NCI-H1105 (cell line): ENCODE measurements around the gene NCK2.
"Not testable (repeated sequence)": the region's sequence is repeated elsewhere in the genome, so short reads cannot be mapped to it uniquely, and the experiment has no call there.

Experiments
- DNase-seq: peaks from one replicate; lab custom pipeline; 2025; lab: John Stamatoyannopoulos, UW

NCK2 gene

DNA sequence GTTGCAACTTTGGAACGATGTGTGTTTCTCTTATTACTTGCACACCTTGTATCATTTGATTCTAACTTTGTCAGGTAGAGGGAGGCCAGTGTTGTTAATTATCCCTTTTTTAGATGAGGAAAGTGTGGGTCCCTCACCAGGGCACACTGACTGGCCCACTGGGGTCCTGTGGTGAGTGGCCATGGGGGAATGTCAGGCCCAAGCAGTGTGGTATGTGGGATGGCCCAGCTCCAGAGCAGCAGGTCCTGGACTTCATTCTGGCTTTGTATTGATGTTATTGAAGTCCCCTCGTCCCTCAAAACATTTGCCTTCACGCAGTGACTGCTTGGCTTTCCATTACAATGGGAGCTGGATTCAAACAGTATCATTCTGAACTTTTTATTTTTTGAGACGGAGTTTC is 11.7 kb downstream of the NCK2 start:
- no peak for DNase-seq

DNA sequence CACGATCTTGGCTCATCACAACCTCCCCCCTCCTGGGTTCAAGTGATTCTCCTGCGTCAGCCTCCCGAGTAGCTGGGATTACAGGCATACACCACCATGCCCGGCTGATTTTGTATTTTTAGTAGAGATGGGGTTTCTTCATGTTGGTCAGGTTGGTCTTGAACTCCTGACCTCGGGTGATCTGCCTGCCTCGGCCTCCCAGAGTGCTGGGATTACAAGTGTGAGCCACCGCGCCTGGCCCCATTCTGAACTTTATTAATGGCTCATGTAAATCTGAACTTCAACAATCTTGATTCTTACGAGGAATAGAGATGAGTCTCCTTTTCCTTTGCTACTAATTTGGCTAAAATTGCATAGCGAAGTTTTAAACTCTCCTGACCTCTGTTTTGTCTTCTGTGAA is 12.2 kb downstream of the NCK2 start:
- DNase-seq: not testable (repeated sequence)

DNA sequence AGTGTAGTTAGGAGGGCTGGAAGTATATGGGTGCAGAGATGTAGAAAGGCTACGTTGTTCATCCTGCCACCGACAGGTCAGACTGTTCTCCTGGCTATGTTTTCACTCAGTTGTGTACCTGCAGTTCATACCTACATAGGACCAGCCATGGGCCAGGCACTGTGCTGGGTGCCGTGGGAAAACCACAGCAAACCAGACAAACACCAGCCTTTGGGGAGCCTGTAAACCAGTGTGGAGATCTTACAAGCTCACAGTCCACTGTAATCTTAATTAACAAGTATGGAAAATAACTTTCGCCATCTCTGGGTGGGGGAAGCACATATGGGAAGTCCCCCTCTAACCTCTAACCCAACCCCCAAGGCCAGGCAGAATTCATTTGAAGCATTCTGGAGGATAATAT is 12.7 kb downstream of the NCK2 start:
- no peak for DNase-seq

DNA sequence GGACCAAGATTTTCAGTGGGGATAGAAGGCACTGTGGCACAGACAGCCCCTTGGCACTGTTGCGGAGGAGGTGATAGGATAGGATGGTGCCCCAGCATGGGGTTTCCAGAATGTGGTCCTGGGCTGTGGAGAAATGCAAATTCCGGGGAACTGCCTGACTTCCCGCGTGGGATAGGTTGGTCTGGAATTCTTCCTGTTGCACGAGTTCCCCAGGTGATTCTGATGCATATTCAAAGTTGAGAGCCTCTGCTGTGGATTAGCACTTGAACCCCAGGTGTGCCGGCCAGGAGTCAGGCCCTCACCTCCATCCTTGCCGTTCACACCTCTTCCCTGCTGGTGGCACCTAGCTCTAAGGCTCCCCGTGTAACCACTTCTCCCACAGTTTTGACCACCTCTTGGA is 15.5 kb downstream of the NCK2 start:
- DNase-seq: no peak

DNA sequence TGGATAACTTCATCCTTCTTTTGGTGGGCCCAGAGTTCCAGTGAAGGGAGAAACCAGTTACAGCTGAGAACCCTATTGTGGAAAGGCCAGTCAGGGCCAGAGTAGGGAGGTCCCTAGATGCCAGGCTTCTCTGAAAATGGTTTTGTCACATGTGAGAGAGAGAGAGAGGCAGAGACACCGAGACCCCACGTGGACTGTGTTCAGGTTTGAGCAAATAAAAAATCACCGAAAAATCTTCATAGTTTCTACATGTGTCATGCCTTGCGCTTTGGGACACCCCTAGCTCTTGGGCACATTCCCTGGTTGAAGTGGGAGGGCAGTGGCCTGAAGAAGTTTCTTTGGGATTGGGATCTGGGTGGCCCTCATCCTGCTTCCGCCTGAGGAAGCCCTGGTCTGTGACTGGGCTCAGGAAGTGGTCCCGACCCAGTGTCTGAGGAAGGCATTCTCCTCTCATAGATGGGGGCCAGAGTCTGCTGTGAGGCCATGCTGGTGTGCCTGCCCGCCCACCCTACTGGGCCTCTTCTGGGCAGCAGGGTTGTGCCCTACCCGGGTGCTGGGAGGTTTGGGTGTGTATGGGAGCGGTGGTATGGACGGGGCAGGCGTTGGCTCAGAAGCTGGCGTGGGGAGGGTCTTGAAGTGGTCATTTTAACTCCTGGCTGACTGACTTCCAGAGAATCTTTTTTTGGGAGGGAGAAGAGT is 16.1 kb downstream of the NCK2 start:
- no peak for DNase-seq

DNA sequence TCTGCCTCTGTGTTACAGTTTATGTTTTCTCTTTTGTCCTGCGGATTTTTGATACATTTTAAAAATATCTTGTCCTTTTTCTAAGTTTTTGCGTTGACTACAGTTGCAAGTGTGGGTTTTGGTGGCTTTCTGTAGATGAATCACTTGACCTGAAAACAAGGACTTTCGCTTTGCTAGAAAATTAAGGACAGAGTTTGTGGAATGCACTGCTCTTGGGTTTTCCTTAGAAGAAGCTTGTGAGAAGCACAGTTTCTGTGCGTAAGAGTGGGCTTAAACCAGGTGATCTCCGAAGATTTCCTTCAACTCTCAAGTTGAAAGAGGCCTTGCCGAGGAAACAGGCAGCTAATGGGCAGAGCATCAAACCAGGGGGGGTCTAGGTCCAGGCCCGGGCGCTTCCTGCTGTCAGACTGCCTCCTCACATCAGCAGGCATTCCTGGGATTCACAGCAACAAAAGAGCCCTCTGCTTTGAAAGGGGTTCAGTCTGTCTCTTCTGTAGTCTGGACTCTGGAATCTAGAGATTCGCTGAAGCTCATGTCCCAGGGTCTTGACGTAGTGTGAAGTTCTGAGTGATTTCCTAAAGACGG is 17.3 kb downstream of the NCK2 start:
- DNase-seq: no peak

DNA sequence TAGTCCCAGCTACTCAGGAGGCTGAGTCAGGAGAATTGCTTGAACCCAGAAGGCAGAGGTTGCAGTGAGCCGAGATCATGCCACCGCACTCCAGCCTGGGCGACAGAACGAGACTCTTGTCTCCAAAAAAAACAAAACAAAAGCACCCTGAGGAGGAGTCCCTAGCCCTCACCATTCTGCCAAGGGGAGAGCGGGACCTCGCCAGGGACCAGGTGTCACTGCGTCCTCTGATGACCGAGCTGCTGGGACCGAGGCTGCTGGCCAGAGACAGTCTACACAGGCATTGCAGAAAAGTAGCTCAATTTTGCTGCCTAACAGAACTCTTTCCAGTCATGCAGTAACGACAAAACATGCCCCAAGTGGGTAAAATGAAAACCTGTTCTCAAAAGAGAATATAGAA is 18.4 kb downstream of the NCK2 start:
- DNase-seq: no peak

DNA sequence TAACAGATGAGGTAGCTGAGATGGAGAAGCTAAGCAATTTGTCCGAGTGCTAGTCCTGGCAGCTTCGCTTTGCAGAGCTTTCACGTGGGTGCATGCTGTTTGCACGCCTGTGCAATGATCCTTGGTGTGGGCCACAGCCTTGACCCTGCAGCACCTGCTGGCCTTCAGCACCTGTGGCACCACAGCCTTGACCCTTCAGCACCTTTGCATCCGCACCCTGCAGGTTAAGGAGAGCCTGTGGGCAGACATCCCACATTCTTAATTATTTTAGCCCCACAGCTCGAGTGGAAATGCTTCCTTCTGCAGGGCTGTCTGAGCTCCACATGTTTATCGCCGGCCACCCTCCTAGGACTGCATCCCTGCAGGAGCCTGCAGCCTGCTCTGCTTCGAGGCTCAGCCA is 19.3 kb downstream of the NCK2 start:
- no peak for DNase-seq

DNA sequence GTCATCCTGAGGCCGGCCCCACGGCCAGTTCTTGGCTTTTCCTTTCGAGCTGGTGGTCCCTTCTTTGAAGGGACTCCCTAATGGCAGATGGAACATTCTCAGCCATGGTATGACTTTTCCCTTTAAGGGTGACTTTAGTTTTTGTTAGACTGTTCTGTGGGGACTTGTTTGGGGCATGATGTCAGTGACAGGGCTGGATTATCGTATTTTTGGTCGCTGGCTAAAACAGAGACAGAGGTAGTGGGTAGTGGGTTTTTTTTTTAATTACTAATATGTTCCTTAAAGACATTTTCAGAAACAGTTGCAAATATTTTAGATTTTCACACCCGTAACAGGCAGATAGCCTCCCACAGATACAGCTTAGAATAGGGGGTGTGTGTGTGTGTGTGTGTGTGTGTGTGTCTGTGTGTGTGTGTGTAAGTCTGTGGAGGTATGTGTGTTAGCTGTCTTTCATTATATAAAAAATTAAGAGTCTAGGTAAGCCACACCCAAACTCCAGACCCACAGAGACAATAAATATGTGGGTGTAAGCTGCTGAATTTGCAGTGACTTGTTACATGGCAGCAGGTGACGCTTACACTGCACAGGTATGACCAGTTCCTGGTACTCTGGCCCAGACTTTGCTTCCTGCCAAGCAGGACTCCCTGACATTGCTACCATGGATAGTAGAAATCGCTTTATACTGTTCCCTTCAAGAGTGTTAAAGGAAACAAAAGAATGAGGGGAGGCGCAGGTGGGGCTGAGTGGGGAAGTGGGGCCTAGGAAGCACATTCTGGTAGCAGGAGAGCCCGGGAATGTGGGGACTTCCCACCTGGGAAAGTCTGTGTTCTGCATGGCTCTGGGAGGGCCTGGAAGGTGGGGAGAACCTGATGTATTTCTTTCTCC is 20.9 kb downstream of the NCK2 start:
- DNase-seq: no peak

DNA sequence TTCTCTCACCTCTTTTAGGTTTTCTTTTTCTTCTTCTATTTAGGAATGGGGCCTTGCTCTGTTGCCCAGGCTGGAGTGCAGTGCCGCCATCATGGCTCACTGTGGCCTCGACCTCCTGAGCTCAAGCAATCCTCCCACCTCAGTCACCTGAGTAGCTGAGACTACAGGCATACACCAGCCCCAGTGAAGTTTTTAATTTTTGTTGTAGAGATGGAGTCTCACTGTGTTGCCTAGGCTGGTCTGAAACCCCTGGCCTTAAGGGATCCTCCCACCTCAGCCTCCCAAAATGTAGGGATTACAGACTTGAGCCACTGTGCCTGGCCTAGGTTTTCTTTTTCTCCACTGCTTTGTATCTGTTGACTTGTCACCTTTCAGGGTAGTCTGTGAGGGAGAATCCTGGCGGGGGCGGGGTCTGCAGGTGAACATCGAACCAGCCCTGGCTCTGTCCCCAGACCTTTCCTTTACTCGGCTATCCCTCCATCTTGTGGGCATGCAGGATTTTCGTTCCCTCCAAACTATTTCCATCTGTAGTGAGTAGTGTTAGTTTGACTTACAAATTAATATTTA is 21.7 kb downstream of the NCK2 start:
- no peak for DNase-seq

DNA sequence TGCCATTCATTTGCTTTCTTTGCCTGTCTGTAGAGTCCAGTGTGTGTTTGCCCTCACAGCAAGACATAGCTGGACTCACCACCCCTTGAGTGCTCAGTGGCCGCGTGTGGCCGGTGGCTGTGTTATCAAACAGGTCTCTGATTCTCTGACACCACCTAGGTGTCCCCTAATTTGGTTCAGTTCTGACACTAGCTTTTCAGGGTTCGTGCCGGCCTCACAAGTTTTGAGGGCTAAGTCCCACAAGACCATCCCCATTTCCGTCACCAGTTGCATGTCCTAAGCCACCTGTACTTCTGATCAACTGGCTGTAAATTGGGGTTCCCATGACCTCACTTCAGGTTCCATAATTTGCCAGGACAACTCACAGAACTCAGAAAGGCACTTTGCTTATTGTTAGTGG is 23.5 kb downstream of the NCK2 start:
- no peak for DNase-seq

DNA sequence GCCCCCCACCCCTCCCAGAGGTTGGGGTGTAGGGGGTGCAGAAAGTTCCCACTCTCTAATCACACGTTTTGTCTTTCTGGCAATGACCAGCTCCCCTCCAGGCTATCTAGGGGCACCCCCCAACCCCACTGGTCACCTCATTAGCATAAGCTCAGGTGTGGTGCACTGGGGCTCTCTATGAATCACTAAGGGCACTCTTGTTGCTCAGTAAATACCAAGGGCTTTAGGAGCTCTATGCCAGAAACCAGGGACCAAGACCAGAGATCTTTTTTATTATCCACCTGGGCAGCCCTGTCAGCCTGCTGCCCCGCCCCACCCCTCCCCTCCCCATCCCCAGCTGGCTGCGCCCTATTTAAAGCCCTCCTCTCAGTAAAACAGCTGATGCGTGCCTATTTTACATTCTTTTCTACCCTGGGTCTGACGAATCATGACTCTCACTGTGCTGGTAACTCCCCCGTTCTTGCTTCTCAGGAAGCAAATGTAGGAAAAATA is 24.3 kb downstream of the NCK2 start:
- no peak for DNase-seq

DNA sequence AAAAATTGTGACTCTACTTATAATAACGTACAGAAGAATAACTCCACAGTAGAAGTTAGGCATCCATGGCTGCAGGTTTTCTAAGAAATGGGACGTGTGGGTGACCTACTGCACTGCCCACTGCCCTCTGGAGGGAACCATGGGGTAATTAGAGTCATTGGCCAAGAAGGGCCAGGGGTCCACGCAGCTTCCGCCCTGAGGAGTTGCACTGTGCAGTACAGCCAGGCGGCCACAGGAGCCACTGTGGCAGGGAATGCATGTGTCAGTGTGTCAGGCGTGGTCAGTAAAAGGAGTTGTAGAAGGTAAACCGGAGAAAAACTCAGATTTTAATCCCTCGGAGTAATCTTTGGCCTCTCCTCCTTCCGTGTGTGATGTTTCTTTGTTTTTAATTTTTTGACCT is 24.8 kb downstream of the NCK2 start:
- DNase-seq: no peak

DNA sequence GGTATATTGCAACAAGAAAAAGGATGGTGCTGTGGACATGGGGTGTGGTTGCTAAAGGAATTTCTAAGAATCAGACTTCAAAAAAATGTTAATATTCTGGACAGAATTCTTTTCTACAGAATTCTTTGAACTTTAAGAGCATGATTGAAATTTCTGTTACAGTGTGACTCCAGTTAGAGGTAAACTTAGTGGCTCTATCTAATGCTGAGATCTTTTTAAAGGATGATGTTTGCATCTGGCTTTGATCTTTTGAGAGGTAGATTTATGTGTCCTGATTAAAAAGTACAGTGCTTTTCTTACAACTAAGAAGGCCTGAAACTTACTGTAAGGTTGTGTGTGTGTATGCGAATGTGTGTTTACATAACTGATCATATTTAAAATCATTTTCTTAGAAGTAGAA is 25.4 kb downstream of the NCK2 start:
- DNase-seq: no peak

DNA sequence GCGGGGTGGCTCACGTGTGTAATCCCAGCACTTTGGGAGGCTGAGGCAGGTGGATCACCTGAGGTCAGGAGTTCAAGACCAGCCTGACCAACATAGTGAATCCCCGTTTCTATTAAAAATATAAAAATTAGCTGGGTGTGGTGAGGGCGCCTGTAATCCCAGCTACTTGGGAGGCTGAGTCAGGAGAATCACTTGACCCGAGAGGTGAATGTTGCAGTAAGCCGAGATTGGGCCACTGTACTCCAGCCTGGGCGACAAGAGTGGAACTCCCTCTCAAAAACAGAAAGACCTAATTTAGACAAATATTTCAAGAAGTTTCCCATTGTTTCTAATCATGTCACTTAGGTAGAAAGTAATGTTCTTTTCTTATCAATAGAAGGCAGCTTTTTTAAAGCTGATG is 26.6 kb downstream of the NCK2 start:
- not testable (repeated sequence) for DNase-seq

DNA sequence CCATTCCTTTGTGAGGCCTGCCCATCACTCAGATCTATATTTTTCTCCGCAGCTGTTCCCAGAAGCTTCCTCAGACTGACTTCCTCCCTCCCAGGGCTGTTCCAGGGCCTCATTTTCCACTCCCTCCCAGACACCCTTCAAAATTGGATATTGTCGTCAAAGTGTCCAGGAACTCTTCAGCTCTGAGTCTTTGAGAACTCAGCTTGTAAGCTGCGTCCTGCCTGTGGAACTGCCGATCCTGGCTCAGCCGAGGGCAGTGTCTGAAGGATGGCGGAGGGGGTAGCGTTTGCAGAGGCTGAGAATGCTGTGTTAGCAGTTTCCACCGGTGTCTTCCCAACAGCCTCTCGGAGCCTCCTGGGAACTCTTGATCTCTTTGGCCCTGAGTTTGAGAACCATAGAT is 27.1 kb downstream of the NCK2 start:
- DNase-seq: no peak

DNA sequence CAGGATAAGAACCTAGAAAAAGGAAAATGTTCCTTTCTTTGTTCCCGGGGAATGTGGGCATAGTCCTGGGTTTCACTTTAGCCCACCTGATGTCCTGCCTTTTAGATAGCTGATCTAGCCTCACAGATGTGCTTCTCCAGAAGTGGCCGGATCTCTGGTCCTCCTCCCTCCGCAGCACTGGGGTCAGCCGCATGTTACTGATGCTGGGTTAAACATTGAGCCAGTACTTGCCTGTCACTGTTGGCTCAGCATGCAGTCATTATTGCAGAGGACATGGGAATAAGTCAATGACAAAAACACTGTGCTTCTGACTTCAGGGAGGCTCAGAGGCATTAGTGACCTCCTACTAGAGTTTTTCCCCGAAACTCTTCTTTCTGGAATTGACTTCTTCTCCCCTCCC is 27.6 kb downstream of the NCK2 start:
- no peak for DNase-seq

DNA sequence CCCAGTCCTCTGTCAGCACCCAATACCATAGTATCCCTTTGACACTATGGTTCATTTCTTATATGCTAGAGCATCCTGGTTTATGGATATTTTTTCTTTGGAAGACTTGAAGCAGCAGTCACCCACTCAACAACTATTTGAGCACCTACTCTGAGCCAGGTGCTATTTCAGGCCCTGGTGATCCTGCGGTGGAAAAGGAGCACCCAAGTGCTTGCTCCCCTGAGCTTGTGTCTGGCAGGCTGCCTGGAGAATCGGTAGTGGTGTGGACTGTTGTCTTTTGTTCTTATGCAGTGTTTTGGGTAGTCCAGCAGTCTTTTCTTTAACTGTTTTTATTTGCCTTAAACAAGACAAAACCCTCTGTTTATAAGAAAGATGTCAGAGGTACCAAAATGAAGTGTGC is 28.9 kb downstream of the NCK2 start:
- DNase-seq: peak; percentile 30

DNA sequence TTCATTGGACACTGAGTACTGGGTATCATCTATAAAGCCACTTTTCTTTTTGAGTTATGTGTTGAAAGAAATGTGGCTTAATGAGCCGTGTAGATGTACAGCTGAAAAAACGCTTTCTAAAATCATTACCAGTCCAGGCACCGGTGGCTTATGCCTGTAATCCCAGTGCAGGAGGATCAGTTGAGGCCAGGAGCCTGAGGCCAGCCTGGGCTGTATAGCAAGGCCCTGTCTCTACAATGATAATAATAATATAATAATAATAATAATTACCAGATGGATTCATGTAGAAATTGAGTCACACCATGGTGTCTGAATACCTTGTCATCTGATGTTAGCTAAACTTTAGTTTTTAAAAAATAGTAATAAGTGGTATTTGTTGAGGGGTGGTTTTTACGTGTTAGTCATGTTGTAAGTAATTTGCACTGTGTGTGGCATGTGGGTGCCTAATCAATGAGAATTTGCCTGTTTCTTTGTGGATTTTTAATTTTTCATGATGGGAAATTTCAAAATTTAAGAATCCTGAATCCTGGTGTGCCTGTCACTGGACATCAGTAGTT is 30.1 kb downstream of the NCK2 start:
- no peak for DNase-seq

DNA sequence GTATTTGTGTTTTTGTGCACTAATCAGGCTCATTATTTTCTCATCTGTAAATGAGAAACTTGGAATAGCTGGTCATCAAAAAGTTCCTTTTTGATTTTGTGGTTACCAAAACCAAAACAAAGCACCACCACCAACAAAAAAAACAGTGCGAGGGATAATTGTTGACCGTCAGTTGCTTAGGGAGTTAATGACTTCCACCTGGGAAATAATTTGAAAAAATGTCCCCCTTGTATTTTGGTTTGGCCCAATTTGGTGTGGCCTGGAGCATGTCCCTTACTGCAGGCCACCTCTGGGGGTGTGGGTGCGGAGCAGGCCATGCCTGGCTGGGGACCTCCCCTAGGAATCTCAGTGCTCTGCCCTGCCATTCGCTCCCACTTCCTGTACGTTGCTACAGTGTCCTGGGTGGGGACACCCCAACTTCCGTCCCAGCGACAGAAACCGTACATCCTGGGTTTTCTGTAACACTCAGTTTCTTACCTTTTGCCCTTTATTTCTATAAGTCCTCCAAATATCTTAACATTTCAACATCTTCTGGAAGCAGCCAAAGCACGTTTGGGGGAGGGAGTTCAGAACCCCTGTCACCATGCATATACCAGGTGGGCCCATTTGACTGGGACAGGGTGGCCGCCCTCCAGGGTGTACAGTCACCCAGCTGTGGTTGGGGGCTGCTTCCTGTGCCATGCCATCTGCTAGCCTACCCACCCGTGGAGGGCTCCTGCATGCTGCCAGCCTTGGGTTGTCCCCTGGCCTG is 31.3 kb downstream of the NCK2 start:
- peak; percentile 13 for DNase-seq

DNA sequence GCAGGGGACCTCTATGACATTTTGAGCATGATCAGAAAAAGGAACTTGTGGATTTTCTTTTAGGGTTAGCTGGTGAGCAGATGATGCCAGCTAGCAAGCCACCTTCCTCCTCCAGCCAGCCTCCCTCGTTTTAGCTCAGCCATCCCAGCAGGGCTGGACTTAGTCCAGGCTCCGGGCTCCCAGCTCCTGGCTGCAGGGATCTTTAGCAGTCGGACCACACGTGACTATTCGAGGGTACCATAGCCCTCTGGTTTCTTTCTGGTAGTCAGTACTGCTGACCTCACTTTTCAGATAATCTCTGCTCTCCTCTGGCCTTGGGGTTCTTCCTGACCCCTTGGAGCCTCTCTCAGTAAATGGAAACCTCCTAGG is 31.8 kb downstream of the NCK2 start:
- DNase-seq: no peak

DNA sequence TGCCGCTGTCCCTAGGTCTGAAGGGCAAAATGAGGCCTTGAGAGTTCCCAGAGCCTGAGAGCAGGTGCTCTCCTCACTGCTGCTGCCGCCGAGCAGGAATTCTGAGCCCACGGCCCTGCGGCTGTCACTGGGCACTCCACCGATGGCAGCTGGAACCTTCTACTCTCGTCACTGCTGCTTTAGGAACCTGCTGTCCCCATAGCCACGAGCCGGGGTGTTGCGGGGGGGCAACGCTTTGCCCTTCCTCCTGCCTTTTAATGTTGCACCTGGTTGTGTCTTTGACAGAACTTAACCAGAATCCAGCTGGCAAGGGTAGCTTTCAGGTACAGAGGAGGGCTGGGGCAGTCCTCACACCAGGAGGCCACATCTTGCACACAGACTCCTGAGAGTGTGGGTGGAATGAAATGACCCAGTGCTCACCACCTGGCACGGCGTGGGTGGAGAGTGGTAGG is 32.3 kb downstream of the NCK2 start:
- no peak for DNase-seq
